Cardiac muscle cell (in vitro differentiated cells and primary cell): ENCODE measurements around the gene TMTC1. TPM values are rescaled to one million over a fixed set of nuclear protein-coding genes. Genes with fewer than 3 reads are reported as not detected.

Experiments used
- DNase-seq, 2 donors: peaks; one replicate each; pipeline versions ENCODE4 v3.0.0 to v3.0.0-alpha.2; 2010 to 2017; ENCODE audit warnings: low read depth in 1 of 2, low spot score in 1 of 2
- H3K27ac ChIP-seq: fragments of 200-600 bp; sonication (generic); 2 replicates; pipeline ENCODE4 v1.5.1; 2016
- H3K27me3 ChIP-seq: fragments of 200-600 bp; sonication (generic); 2 replicates; pipeline ENCODE4 v1.6.0; 2016; ENCODE audit warnings: control low read depth
- H3K36me3 ChIP-seq: fragments of 200-600 bp; sonication (generic); 2 replicates; pipeline ENCODE4 v1.5.1; 2016; ENCODE audit warnings: control low read depth
- H3K4me1 ChIP-seq: fragments of 200-600 bp; sonication (generic); 2 replicates; pipeline ENCODE4 v1.8.1; 2017; ENCODE audit warnings: low read depth, mild to moderate bottlenecking, mixed run types
- H3K4me3 ChIP-seq: fragments of 200-600 bp; sonication (generic); 2 replicates; pipeline ENCODE4 v1.5.1; 2016; ENCODE audit warnings: mild to moderate bottlenecking
- H3K9me3 ChIP-seq: fragments of 200-600 bp; sonication (generic); 2 replicates; pipeline ENCODE4 v1.5.1; 2017; ENCODE audit warnings: low read depth, mild to moderate bottlenecking, control low read depth
- CTCF ChIP-seq: IDR thresholded peaks from 2 replicates; pipeline ENCODE4 v1.5.1; 2012; ENCODE audit warnings: low read depth, mild to moderate bottlenecking, low read length
- polyA plus RNA-seq: library from polyadenylated mRNA; unstranded; fragments of >200 nt; fragmentation: Nextera tagmentation; extraction: Ambion mirVana; gene quantifications from 2 replicates; pipeline ENCODE4 v1.2.1, GENCODE V29; 2016
- total RNA-seq: library from RNA; depleted of rRNA; stranded (reverse); fragments of >200 nt; gene quantifications from 2 replicates; pipeline ENCODE4 v1.2.3, GENCODE V29; 2016

The TMTC1 gene
- total and polyA plus RNA-seq, 2 experiments from 2014 or later = 16.0 to 25.3 TPM

- Histone ChIP-seq H3K4me3 (no peak overlapping the region), H3K27me3 (no peaks in the 10 kb centered on the region), H3K36me3 (no peaks in the 10 kb centered on the region)
These were observed 57.4 kb downstream of the TMTC1 start for GRCh38 chr12:29726321-29726692.

DNA sequence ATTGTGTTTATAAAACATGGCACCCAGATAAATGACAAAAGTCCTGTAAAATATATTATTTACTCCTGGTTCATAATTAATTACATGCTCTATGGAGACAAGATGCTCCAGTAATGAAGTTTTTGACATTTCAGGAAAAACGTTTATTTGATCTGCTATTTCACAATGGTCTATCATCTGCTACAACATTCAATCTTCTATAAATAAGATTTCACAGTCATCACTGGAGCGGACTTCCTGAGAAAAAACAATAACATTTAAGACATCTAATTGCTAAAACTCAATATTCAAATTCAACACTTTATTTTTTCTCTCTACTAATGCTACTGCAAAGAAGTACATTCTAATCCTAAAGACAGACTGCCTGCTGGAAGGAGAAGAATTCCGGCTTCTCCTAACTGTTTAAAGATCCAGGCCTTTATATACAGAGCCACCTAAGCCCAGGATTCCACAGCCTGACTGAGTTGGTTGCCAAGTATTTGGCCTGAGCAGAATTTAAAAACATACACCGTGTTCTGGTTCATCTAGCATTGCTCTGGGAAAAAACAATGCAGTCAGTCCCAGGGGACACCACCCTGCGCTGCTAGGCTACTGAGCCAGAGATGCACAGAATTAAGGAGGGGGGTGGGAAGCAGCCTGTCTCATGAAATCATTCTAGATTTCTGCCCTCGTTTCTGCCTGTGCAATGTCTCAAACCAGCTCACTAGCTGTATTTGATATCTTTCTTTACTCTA lies 58.0 kb downstream of the TMTC1 start:
- no peaks in the 10 kb centered on the region for H3K9me3 ChIP-seq
- peak in 1 of 2 donors; percentile 97 for DNase-seq
- no peak overlapping the region for H3K4me3 ChIP-seq
- TF ChIP-seq CTCF = no peak
- H3K4me1 ChIP-seq = no peaks in the 10 kb centered on the region
- H3K27me3 ChIP-seq = no peaks in the 10 kb centered on the region
- no peaks in the 10 kb centered on the region for H3K36me3 ChIP-seq
- peak overlapping the region; percentile 2 for H3K27ac ChIP-seq

More at GRCh38 chr12:29726321-29726692, 57.4 kb downstream of the TMTC1 start:
- Histone ChIP-seq H3K9me3 (no peaks in the 10 kb centered on the region), H3K27ac (peak overlapping the region; percentile 2), H3K4me1 (no peaks in the 10 kb centered on the region)
- no peak for TF ChIP-seq CTCF
- peak in 1 of 2 donors; percentile 74 for DNase-seq

- no peak overlapping the region for H3K27ac ChIP-seq
- no peak overlapping the region for H3K4me3 ChIP-seq
- no peaks in the 10 kb centered on the region for H3K4me1 ChIP-seq
- TF ChIP-seq CTCF = no peak
- H3K27me3 ChIP-seq = no peaks in the 10 kb centered on the region
- DNase-seq = no peak
- no peaks in the 10 kb centered on the region for H3K9me3 ChIP-seq
- H3K36me3 ChIP-seq = no peaks in the 10 kb centered on the region
These were observed 61.6 kb downstream of the TMTC1 start for GRCh38 chr12:29722164-29722563.

DNA sequence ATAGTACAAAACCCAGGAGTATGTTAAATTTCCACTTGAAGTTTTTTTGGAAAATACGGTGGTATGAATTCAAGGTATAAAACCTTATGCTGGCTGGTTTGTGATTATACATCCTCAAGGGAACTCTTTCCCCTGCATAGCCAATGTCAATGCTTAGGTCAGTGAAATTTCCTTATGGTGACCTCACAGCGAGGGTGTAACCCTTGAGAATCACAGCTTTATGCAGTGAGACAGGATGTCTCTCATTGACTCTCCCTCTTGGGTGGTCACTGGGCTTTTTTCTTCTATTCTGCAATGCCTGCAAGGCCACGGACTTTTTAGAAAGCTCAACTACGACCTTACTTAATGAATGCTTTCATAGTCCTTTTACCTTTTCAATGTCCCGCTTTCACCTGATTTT lies 64.4 kb downstream of the TMTC1 start:
- Histone ChIP-seq H3K9me3 (no peaks in the 10 kb centered on the region), H3K36me3 (no peaks in the 10 kb centered on the region), H3K4me3 (no peak overlapping the region), H3K27ac (no peak overlapping the region), H3K4me1 (no peaks in the 10 kb centered on the region), H3K27me3 (no peaks in the 10 kb centered on the region)
- no peak for TF ChIP-seq CTCF
- DNase-seq = no peak

GRCh38 chr12:29717540-29718100 lies 66.1 kb downstream of the TMTC1 start:
- Histone ChIP-seq H3K27me3 (no peaks in the 10 kb centered on the region), H3K9me3 (no peaks in the 10 kb centered on the region), H3K4me1 (no peaks in the 10 kb centered on the region), H3K4me3 (no peak overlapping the region), H3K36me3 (no peaks in the 10 kb centered on the region), H3K27ac (no peak overlapping the region)
- DNase-seq = no peak
- TF ChIP-seq CTCF = no peak
